Measurements from ENCODE around the gene KLF9. TPM values are rescaled to one million over a fixed set of nuclear protein-coding genes. Genes with fewer than 3 reads are reported as not detected.

KLF9 gene
- total and polyA plus RNA-seq, 9 of the 15 experiments (the other 6 are each of a cell fraction or from before 2014, with no cell fraction given): 3.3 to 11.9 (median 6.9) TPM

DNA sequence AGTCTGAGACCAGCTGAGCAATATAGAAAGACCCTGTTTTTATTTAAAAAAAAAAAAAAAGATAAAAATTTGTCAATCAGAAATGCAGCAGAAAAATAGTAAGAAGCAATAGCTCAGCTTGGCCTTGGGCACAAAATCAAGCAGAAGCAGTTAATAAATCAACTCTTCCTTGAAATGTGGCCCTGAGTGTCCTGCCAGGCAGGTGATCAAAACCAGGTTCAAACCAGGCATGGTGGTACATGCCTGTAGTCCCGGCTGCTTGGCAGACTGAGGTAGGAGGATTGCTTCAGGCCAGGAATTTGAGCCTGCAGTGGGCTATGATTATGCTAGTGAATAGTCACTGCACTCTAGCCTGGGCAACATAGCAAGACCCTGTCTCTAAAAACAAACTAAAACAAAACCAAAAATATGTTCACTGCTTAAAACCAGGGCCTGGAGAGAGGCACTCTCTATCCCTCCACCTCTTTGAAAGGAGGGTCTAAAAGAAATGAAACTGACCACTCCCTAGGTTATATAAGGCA lies 27.9 kb upstream of the KLF9 start:
- POLR2A ChIA-PET: no interaction called here
- TF ChIP-seq NR3C1 (CRISPR knock-in tag; IDR thresholded peaks at IDR 0.05): no peak
- peak; percentile 45 for TF ChIP-seq ZNF121 (CRISPR knock-in tag; conservative IDR thresholded peaks at IDR 0.05)

DNA sequence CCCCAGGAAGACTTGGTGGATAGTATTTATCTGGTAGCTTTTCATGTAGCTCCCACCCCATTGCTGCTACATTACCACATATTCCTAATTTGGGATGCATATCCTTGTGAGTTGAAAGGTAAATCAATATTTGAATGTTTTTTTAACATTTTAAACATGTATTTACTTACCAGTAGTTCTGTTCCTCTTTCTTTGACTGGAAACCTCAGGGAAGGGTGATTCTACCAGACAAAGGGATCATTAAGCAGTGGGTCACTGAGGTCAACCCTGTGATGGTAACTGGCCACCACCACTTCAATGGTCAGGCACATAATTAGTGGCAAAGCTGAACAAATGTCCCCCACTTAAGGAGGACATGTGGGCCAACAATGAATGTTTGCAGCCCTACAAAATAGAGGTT lies 27.2 kb upstream of the KLF9 start:
- no TSS peak for BruUV-seq (replicated peaks)
- DNase-seq (ENCODE audit: extremely low read depth in 1 of 4, low spot score in 3 of 4) (no peak), ATAC-seq (no peak), FAIRE-seq (no peak)
- CTCF ChIA-PET (ENCODE audit: low intra/inter-chr PET ratio): no interaction called here
- Histone ChIP-seq H3K9ac (ENCODE audit: insufficient read depth in 1 of 2, low read depth in 2 of 2, low read length in 2 of 2) (no peak overlapping the region), H3K27ac (ENCODE audit: extremely low read depth, low read depth, low read length) (no peak overlapping the region), H3K79me2 (ENCODE audit: control insufficient read depth, insufficient read depth, low read length) (no peaks in the 10 kb centered on the region), H3K4me2 (ENCODE audit: insufficient read depth, low read length) (no peak overlapping the region), H3K4me1 (replicated peaks in 1 of 2; ENCODE audit: control insufficient read depth in 2 of 2, insufficient read depth in 2 of 2, low read length in 2 of 2) (peaks cover 0 to 6% of the 10 kb centered on the region in 2 experiments; a peak in 3 of 5 replicates), H3K9me3 (replicated peaks; ENCODE audit: control insufficient read depth, insufficient read depth, low read depth, low read length) (no peaks in the 10 kb centered on the region), H3K4me3 (no peak overlapping the region), H4K20me1 (replicated peaks; ENCODE audit: control insufficient read depth, insufficient read depth, low read length) (no peaks in the 10 kb centered on the region), H3K9me1 (ENCODE audit: control insufficient read depth, insufficient read depth, low read length) (no peaks in the 10 kb centered on the region), H3K27me3 (ENCODE audit: control insufficient read depth in 2 of 2, insufficient read depth in 2 of 2, low read length in 2 of 2) (no peaks in the 10 kb centered on the region), H3K36me3 (ENCODE audit: control insufficient read depth, insufficient read depth, low read length) (no peaks in the 10 kb centered on the region), H2AFZ (ENCODE audit: low read depth, low read length) (no peak overlapping the region)
- intact Hi-C loops (cut with micrococcal nuclease) (no loop called here), in situ Hi-C loops (cut with MboI) (no loop called here)
- POLR2A ChIA-PET: no interaction called here
- TF ChIP-seq SMAD4 (CRISPR knock-in tag; conservative IDR thresholded peaks at IDR 0.05): no peak
- peak; percentile 7; the same call in 1 of the 2 replicates for TF ChIP-seq SPI1 (IDR thresholded peaks at IDR 0.05; ENCODE audit: borderline replicate concordance, low read depth, low read length)

More for the DNA sequence above, 27.9 kb upstream of the KLF9 start:
- Histone ChIP-seq H3K4me1 (replicated peaks in 1 of 2; ENCODE audit: control insufficient read depth in 2 of 2, insufficient read depth in 2 of 2, low read length in 2 of 2) (peaks cover 0 to 6% of the 10 kb centered on the region in 2 experiments; a peak in 2 of 5 replicates), H3K9ac (ENCODE audit: insufficient read depth in 1 of 2, low read depth in 2 of 2, low read length in 2 of 2) (no peak overlapping the region), H3K36me3 (ENCODE audit: control insufficient read depth, insufficient read depth, low read length) (no peaks in the 10 kb centered on the region), H3K27me3 (ENCODE audit: control insufficient read depth in 2 of 2, insufficient read depth in 2 of 2, low read length in 2 of 2) (no peaks in the 10 kb centered on the region), H3K27ac (ENCODE audit: extremely low read depth, low read depth, low read length) (no peak overlapping the region), H3K4me3 (no peak overlapping the region), H4K20me1 (replicated peaks; ENCODE audit: control insufficient read depth, insufficient read depth, low read length) (no peaks in the 10 kb centered on the region), H3K79me2 (ENCODE audit: control insufficient read depth, insufficient read depth, low read length) (no peaks in the 10 kb centered on the region), H3K4me2 (ENCODE audit: insufficient read depth, low read length) (no peak overlapping the region), H2AFZ (ENCODE audit: low read depth, low read length) (no peak overlapping the region), H3K9me1 (ENCODE audit: control insufficient read depth, insufficient read depth, low read length) (no peaks in the 10 kb centered on the region), H3K9me3 (replicated peaks; ENCODE audit: control insufficient read depth, insufficient read depth, low read depth, low read length) (no peaks in the 10 kb centered on the region)
- FAIRE-seq (no peak), DNase-seq (ENCODE audit: extremely low read depth in 1 of 4, low spot score in 3 of 4) (no peak), ATAC-seq (no peak)
- in situ Hi-C loops (cut with MboI) (no loop called here), intact Hi-C loops (cut with micrococcal nuclease) (no loop called here)
- CTCF ChIA-PET (ENCODE audit: low intra/inter-chr PET ratio): no interaction called here
- 30% methylated on average over 1 of the region's 1 CpG for whole genome bisulfite sequencing (ENCODE audit: insufficient coverage, low coverage, missing lambda C conversion rate)
- BruUV-seq (replicated peaks): no TSS peak
